OCI-LY1 (cell line): ENCODE data around the gene ADA.

ENCODE experiments used
- CTCF ChIP-seq: fragments of 200-600 bp; sonication (generic), shearing (Covaris generic); IDR thresholded peaks from 2 replicates; pipeline ENCODE4 v1.5.1; 2017; ENCODE audit warnings: mild to moderate bottlenecking, antibody characterized with exemption, low read length, moderate library complexity, mixed read lengths
- EZH2 ChIP-seq: fragments of 200-600 bp; sonication (generic), shearing (Covaris generic); IDR thresholded peaks from 2 replicates; pipeline ENCODE4 v1.8.0; 2017; ENCODE audit warnings: borderline replicate concordance, mixed run types, mild to moderate bottlenecking, antibody characterized with exemption, low read length, moderate library complexity, mixed read lengths

GRCh38 chr20:44592366-44592765 is 59.1 kb downstream of the ADA start:
- TF ChIP-seq CTCF (no peak), EZH2 (no peak)
